ENCODE measurements around the gene CHD2.
A peak's percentile ranks its signal among the peaks of the same experiment; 100 is the strongest.
"Not testable (repeated sequence)": the region's sequence is repeated elsewhere in the genome, so short reads cannot be mapped to it uniquely, and the experiment has no call there.

The CHD2 gene

GRCh38 chr15:92917598-92918407, 17.7 kb downstream of the CHD2 start:
- no CpG with 5 or more reads among the region's 11 CpGs for WGBS (ENCODE audit: insufficient coverage, insufficient read length)
- no peak overlapping the region for H3K4me3 ChIP-seq (ENCODE audit: low read length)
- peak; percentile 80 for DNase-seq (ENCODE audit: low read depth, low spot score)

GRCh38 chr15:92918881-92919280, 18.8 kb downstream of the CHD2 start:
- WGBS (ENCODE audit: insufficient coverage, insufficient read length), result no CpG with 5 or more reads among the region's 9 CpGs
- not testable (repeated sequence) for H3K4me1 ChIP-seq (ENCODE audit: control insufficient read depth, insufficient read depth, low read length); DNase-seq (ENCODE audit: low read depth, low spot score); H3K27me3 ChIP-seq (ENCODE audit: control insufficient read depth, insufficient read depth, low read length); H3K9me3 ChIP-seq (ENCODE audit: control insufficient read depth, insufficient read depth, low read length); H3K27ac ChIP-seq (ENCODE audit: low read length); H3K36me3 ChIP-seq (ENCODE audit: control insufficient read depth, insufficient read depth, low read length); H3K4me3 ChIP-seq (ENCODE audit: low read length)

More at GRCh38 chr15:92917598-92918407, 17.7 kb downstream of the CHD2 start:
- Histone ChIP-seq H3K27ac (ENCODE audit: low read length) (no peak overlapping the region), H3K36me3 (ENCODE audit: control insufficient read depth, insufficient read depth, low read length) (no peaks in the 10 kb centered on the region), H3K4me1 (ENCODE audit: control insufficient read depth, insufficient read depth, low read length) (peaks cover 3% of the 10 kb centered on the region), H3K9me3 (ENCODE audit: control insufficient read depth, insufficient read depth, low read length) (no peaks in the 10 kb centered on the region), H3K27me3 (ENCODE audit: control insufficient read depth, insufficient read depth, low read length) (no peaks in the 10 kb centered on the region)

- peaks cover 3% of the 10 kb centered on the region; the same call in 1 of the 2 replicates for H3K36me3 ChIP-seq (ENCODE audit: control insufficient read depth, insufficient read depth, low read length)
- H3K9me3 ChIP-seq (ENCODE audit: control insufficient read depth, insufficient read depth, low read length), result no peaks in the 10 kb centered on the region
- no CpG with 5 or more reads among the region's 5 CpGs for WGBS (ENCODE audit: insufficient coverage, insufficient read length)
- H3K4me3 ChIP-seq (ENCODE audit: low read length), result no peak overlapping the region
- DNase-seq (ENCODE audit: low read depth, low spot score), result no peak
- peaks cover 2% of the 10 kb centered on the region for H3K4me1 ChIP-seq (ENCODE audit: control insufficient read depth, insufficient read depth, low read length)
- no peak overlapping the region for H3K27ac ChIP-seq (ENCODE audit: low read length)
- no peaks in the 10 kb centered on the region for H3K27me3 ChIP-seq (ENCODE audit: control insufficient read depth, insufficient read depth, low read length)
Measured at GRCh38 chr15:92920595-92921161, 20.6 kb downstream of the CHD2 start.

- Histone ChIP-seq H3K36me3 (ENCODE audit: control insufficient read depth, insufficient read depth, low read length) (peaks cover 6% of the 10 kb centered on the region; the same call in 1 of the 2 replicates), H3K4me1 (ENCODE audit: control insufficient read depth, insufficient read depth, low read length) (peaks cover 2% of the 10 kb centered on the region), H3K27me3 (ENCODE audit: control insufficient read depth, insufficient read depth, low read length) (no peaks in the 10 kb centered on the region), H3K27ac (ENCODE audit: low read length) (no peak overlapping the region), H3K9me3 (ENCODE audit: control insufficient read depth, insufficient read depth, low read length) (no peaks in the 10 kb centered on the region), H3K4me3 (ENCODE audit: low read length) (no peak overlapping the region)
- no CpG with 5 or more reads among the region's 4 CpGs for WGBS (ENCODE audit: insufficient coverage, insufficient read length)
- no peak for DNase-seq (ENCODE audit: low read depth, low spot score)
Measured at GRCh38 chr15:92921215-92922131, 21.3 kb downstream of the CHD2 start.

- no peak overlapping the region for H3K4me3 ChIP-seq (ENCODE audit: low read length)
- DNase-seq (ENCODE audit: low read depth, low spot score), result no peak
- H3K36me3 ChIP-seq (ENCODE audit: control insufficient read depth, insufficient read depth, low read length), result peaks cover 6% of the 10 kb centered on the region; the same call in 1 of the 2 replicates
- H3K27me3 ChIP-seq (ENCODE audit: control insufficient read depth, insufficient read depth, low read length), result no peaks in the 10 kb centered on the region
- H3K4me1 ChIP-seq (ENCODE audit: control insufficient read depth, insufficient read depth, low read length), result peaks cover 2% of the 10 kb centered on the region
- H3K9me3 ChIP-seq (ENCODE audit: control insufficient read depth, insufficient read depth, low read length), result no peaks in the 10 kb centered on the region
- H3K27ac ChIP-seq (ENCODE audit: low read length), result no peak overlapping the region
- no CpG with 5 or more reads among the region's 5 CpGs for WGBS (ENCODE audit: insufficient coverage, insufficient read length)
Measured at GRCh38 chr15:92922418-92923002, 22.4 kb downstream of the CHD2 start.

GRCh38 chr15:92924216-92924615, 24.1 kb downstream of the CHD2 start:
- Histone ChIP-seq H3K9me3 (ENCODE audit: control insufficient read depth, insufficient read depth, low read length) (no peaks in the 10 kb centered on the region), H3K27me3 (ENCODE audit: control insufficient read depth, insufficient read depth, low read length) (no peaks in the 10 kb centered on the region), H3K36me3 (ENCODE audit: control insufficient read depth, insufficient read depth, low read length) (peaks cover 6% of the 10 kb centered on the region; the same call in 1 of the 2 replicates), H3K4me1 (ENCODE audit: control insufficient read depth, insufficient read depth, low read length) (peaks cover 2% of the 10 kb centered on the region; the same call in 1 of the 2 replicates), H3K4me3 (ENCODE audit: low read length) (no peak overlapping the region), H3K27ac (ENCODE audit: low read length) (no peak overlapping the region)
- WGBS (ENCODE audit: insufficient coverage, insufficient read length), result no CpG with 5 or more reads among the region's 7 CpGs
- no peak for DNase-seq (ENCODE audit: low read depth, low spot score)

GRCh38 chr15:92925454-92925853, 25.3 kb downstream of the CHD2 start:
- H3K27me3 ChIP-seq (ENCODE audit: control insufficient read depth, insufficient read depth, low read length), result no peaks in the 10 kb centered on the region
- H3K4me3 ChIP-seq (ENCODE audit: low read length), result no peak overlapping the region
- no peaks in the 10 kb centered on the region for H3K9me3 ChIP-seq (ENCODE audit: control insufficient read depth, insufficient read depth, low read length)
- no CpG with 5 or more reads among the region's 2 CpGs for WGBS (ENCODE audit: insufficient coverage, insufficient read length)
- no peak overlapping the region for H3K27ac ChIP-seq (ENCODE audit: low read length)
- H3K4me1 ChIP-seq (ENCODE audit: control insufficient read depth, insufficient read depth, low read length), result peaks cover 2% of the 10 kb centered on the region; the same call in 1 of the 2 replicates
- peaks cover 6% of the 10 kb centered on the region; the same call in 1 of the 2 replicates for H3K36me3 ChIP-seq (ENCODE audit: control insufficient read depth, insufficient read depth, low read length)
- DNase-seq (ENCODE audit: low read depth, low spot score), result no peak

GRCh38 chr15:92928225-92928750, 28.2 kb downstream of the CHD2 start:
- Histone ChIP-seq H3K36me3 (ENCODE audit: control insufficient read depth, insufficient read depth, low read length) (peaks cover 6% of the 10 kb centered on the region; the same call in 1 of the 2 replicates), H3K27ac (ENCODE audit: low read length) (no peak overlapping the region), H3K4me1 (ENCODE audit: control insufficient read depth, insufficient read depth, low read length) (no peaks in the 10 kb centered on the region), H3K4me3 (ENCODE audit: low read length) (no peak overlapping the region), H3K9me3 (ENCODE audit: control insufficient read depth, insufficient read depth, low read length) (no peaks in the 10 kb centered on the region), H3K27me3 (ENCODE audit: control insufficient read depth, insufficient read depth, low read length) (no peaks in the 10 kb centered on the region)
- WGBS (ENCODE audit: insufficient coverage, insufficient read length), result no CpG with 5 or more reads among the region's 3 CpGs
- DNase-seq (ENCODE audit: low read depth, low spot score), result no peak

- no peak overlapping the region for H3K27ac ChIP-seq (ENCODE audit: low read length)
- DNase-seq (ENCODE audit: low read depth, low spot score), result no peak
- no peak overlapping the region for H3K4me3 ChIP-seq (ENCODE audit: low read length)
- peaks cover 9% of the 10 kb centered on the region; the same call in 1 of the 2 replicates for H3K36me3 ChIP-seq (ENCODE audit: control insufficient read depth, insufficient read depth, low read length)
- H3K4me1 ChIP-seq (ENCODE audit: control insufficient read depth, insufficient read depth, low read length), result no peaks in the 10 kb centered on the region
- H3K9me3 ChIP-seq (ENCODE audit: control insufficient read depth, insufficient read depth, low read length), result no peaks in the 10 kb centered on the region
- WGBS (ENCODE audit: insufficient coverage, insufficient read length), result no CpG with 5 or more reads among the region's 6 CpGs
- no peaks in the 10 kb centered on the region for H3K27me3 ChIP-seq (ENCODE audit: control insufficient read depth, insufficient read depth, low read length)
Measured at GRCh38 chr15:92929002-92929401, 28.9 kb downstream of the CHD2 start.
